Measurements from ENCODE around the gene CLIP4.
A peak's percentile ranks its signal among the peaks of the same experiment; 100 is the strongest.

The CLIP4 gene

DNA sequence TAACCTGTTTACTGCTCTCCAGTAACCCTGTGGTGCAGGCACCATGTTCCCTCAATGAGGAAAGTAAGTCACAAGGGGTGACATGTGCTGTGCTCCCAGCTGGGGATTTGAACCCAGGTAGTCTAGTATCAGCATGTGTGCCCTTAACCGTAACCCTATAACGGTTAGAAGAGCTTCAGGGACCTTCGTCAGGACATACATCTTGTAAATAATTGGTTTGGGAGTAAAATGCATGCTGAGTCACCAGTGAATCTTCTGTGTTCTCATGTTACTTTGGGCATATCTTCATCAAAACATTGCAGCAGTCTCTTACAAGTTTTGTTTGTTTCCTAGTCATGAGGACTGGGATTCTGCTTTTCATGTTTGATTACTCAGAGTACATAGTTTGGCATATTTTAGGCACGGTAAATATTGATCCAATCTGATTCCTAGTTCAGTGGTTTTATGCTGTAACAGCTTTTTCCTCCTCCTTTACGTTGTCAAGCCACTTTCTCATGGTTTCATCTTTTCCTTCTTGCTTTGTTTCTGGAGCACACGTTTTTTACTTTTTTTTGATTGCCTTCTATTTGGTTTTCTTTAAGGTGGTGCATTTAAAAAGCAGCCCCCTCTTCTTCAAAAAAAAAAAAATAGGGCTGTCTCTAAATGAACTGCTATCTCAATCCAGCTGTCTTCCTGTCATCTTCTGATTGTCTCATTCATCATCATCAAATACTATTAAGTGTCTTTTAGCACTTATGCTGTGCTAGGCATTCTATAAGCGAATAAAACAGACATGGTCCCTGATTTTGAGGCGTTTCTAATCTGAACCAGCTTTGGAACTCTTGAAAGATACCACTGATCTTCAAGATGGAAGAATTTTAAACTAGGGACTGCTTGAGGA, 50.4 kb downstream of the CLIP4 start:
- H3K4me1 ChIP-seq (ENCODE audit: control insufficient read depth, insufficient read depth, low read length): peaks cover 18% of the 10 kb centered on the region
- peaks cover 67% of the 10 kb centered on the region for H3K36me3 ChIP-seq (ENCODE audit: control insufficient read depth, insufficient read depth, low read length, severe bottlenecking)
- no peak overlapping the region for H3K4me3 ChIP-seq (ENCODE audit: low read length)
- DNase-seq (ENCODE audit: low read depth): peak; percentile 84
- no peaks in the 10 kb centered on the region for H3K9me3 ChIP-seq (ENCODE audit: control insufficient read depth, low read length)
- no peaks in the 10 kb centered on the region for H3K27me3 ChIP-seq (replicated peaks; ENCODE audit: control insufficient read depth, insufficient read depth, low read length)
- H3K9ac ChIP-seq (ENCODE audit: low read length): no peak overlapping the region

DNA sequence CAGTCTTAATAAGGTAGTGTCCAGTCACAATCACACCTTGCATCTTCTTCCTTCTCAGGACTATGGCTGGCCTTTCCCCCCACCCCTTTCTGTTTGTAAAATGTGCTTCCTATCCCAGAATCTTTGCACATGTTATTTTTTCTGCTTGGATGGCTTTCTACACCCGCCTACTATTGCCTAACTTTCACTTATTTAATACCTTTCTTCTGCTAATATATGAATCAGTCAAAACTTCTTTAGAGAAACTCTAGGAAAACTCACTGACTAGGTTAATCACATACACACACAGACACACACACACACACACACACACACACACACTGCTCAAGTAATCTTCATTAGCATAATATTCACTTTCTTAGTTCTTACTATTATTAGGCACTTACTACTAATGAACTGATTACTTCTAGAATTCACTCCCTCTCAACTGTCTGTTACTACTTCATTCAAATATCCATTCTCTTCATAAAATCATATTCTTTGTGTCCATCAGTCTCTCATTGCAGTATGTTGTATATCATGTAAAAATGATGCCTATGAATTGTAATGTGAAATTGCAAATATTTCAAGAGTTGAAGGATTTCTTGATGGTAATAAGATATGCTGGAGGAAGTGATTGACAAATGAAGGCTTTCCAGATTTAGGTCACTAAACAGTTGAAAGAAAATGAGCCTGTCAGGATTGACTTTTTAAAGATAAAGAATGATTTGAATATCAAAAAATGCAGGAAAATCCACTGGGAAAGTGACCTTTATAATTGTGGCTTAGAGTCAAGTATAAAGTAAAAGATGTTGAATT, 51.2 kb downstream of the CLIP4 start:
- H3K27me3 ChIP-seq (replicated peaks; ENCODE audit: control insufficient read depth, insufficient read depth, low read length): no peaks in the 10 kb centered on the region
- H3K4me3 ChIP-seq (ENCODE audit: low read length): no peak overlapping the region
- peaks cover 18% of the 10 kb centered on the region for H3K4me1 ChIP-seq (ENCODE audit: control insufficient read depth, insufficient read depth, low read length)
- peaks cover 63% of the 10 kb centered on the region for H3K36me3 ChIP-seq (ENCODE audit: control insufficient read depth, insufficient read depth, low read length, severe bottlenecking)
- peak; percentile 61 for DNase-seq (ENCODE audit: low read depth)
- H3K9ac ChIP-seq (ENCODE audit: low read length): no peak overlapping the region
- H3K9me3 ChIP-seq (ENCODE audit: control insufficient read depth, low read length): no peaks in the 10 kb centered on the region

GRCh38 chr2:29174937-29175336, 59.7 kb downstream of the CLIP4 start:
- Histone ChIP-seq H3K4me1 (ENCODE audit: control insufficient read depth, insufficient read depth, low read length) (no peaks in the 10 kb centered on the region), H3K9ac (ENCODE audit: low read length) (no peak overlapping the region), H3K9me3 (ENCODE audit: control insufficient read depth, low read length) (no peaks in the 10 kb centered on the region), H3K27me3 (replicated peaks; ENCODE audit: control insufficient read depth, insufficient read depth, low read length) (no peaks in the 10 kb centered on the region), H3K4me3 (ENCODE audit: low read length) (no peak overlapping the region), H3K36me3 (ENCODE audit: control insufficient read depth, insufficient read depth, low read length, severe bottlenecking) (peaks cover 65% of the 10 kb centered on the region)
- DNase-seq (ENCODE audit: low read depth): no peak

- H3K4me1 ChIP-seq (ENCODE audit: control insufficient read depth, insufficient read depth, low read length): no peaks in the 10 kb centered on the region
- no peak overlapping the region for H3K9ac ChIP-seq (ENCODE audit: low read length)
- no peak for DNase-seq (ENCODE audit: low read depth)
- H3K9me3 ChIP-seq (ENCODE audit: control insufficient read depth, low read length): no peaks in the 10 kb centered on the region
- no peak overlapping the region for H3K4me3 ChIP-seq (ENCODE audit: low read length)
- H3K36me3 ChIP-seq (ENCODE audit: control insufficient read depth, insufficient read depth, low read length, severe bottlenecking): peaks cover 64% of the 10 kb centered on the region
- no peaks in the 10 kb centered on the region for H3K27me3 ChIP-seq (replicated peaks; ENCODE audit: control insufficient read depth, insufficient read depth, low read length)
These were observed 60.1 kb downstream of the CLIP4 start for GRCh38 chr2:29175338-29175737.

GRCh38 chr2:29182334-29182733, 67.1 kb downstream of the CLIP4 start:
- peaks cover 2% of the 10 kb centered on the region for H3K9me3 ChIP-seq (ENCODE audit: control insufficient read depth, low read length)
- H3K4me3 ChIP-seq (ENCODE audit: low read length): no peak overlapping the region
- peaks cover 10% of the 10 kb centered on the region for H3K4me1 ChIP-seq (ENCODE audit: control insufficient read depth, insufficient read depth, low read length)
- no peak overlapping the region for H3K9ac ChIP-seq (ENCODE audit: low read length)
- no peaks in the 10 kb centered on the region for H3K27me3 ChIP-seq (replicated peaks; ENCODE audit: control insufficient read depth, insufficient read depth, low read length)
- DNase-seq (ENCODE audit: low read depth): no peak
- peaks cover 60% of the 10 kb centered on the region for H3K36me3 ChIP-seq (ENCODE audit: control insufficient read depth, insufficient read depth, low read length, severe bottlenecking)

- Histone ChIP-seq H3K9me3 (ENCODE audit: control insufficient read depth, low read length) (peaks cover 3% of the 10 kb centered on the region), H3K4me1 (ENCODE audit: control insufficient read depth, insufficient read depth, low read length) (peaks cover 14% of the 10 kb centered on the region), H3K36me3 (ENCODE audit: control insufficient read depth, insufficient read depth, low read length, severe bottlenecking) (peaks cover 57% of the 10 kb centered on the region), H3K27me3 (replicated peaks; ENCODE audit: control insufficient read depth, insufficient read depth, low read length) (no peaks in the 10 kb centered on the region), H3K9ac (ENCODE audit: low read length) (no peak overlapping the region), H3K4me3 (ENCODE audit: low read length) (no peak overlapping the region)
- DNase-seq (ENCODE audit: low read depth): no peak
These were observed 67.7 kb downstream of the CLIP4 start for GRCh38 chr2:29182920-29183319.

GRCh38 chr2:29184531-29184930, 69.3 kb downstream of the CLIP4 start:
- Histone ChIP-seq H3K36me3 (ENCODE audit: control insufficient read depth, insufficient read depth, low read length, severe bottlenecking) (peaks cover 45% of the 10 kb centered on the region), H3K9me3 (ENCODE audit: control insufficient read depth, low read length) (peaks cover 3% of the 10 kb centered on the region), H3K9ac (ENCODE audit: low read length) (no peak overlapping the region), H3K4me3 (ENCODE audit: low read length) (no peak overlapping the region), H3K27me3 (replicated peaks; ENCODE audit: control insufficient read depth, insufficient read depth, low read length) (no peaks in the 10 kb centered on the region), H3K4me1 (ENCODE audit: control insufficient read depth, insufficient read depth, low read length) (peaks cover 17% of the 10 kb centered on the region)
- DNase-seq (ENCODE audit: low read depth): no peak

DNA sequence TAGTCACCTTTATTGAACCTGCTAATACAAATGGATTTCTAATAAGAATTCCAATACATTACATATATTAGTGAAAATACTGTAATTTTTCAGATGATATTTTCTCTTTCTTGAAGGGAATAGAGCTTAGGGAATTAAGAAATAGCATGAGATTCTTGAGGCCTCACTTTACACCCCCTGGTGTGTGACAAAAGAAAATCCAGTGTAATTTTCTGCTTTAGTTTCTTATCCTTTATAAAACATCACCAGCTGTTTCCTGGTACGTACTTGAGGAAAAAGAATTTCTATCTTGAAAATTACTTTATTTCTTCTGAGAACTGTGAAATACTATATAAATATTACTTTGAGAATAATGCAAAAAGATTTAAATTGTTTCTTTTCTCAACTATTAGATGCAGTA, 71.6 kb downstream of the CLIP4 start:
- no peak for DNase-seq (ENCODE audit: low read depth)

GRCh38 chr2:29187926-29188325, 72.7 kb downstream of the CLIP4 start:
- peak; percentile 39 for DNase-seq (ENCODE audit: low read depth)
- Histone ChIP-seq H3K36me3 (ENCODE audit: control insufficient read depth, insufficient read depth, low read length, severe bottlenecking) (peaks cover 34% of the 10 kb centered on the region), H3K9me3 (ENCODE audit: control insufficient read depth, low read length) (peaks cover 3% of the 10 kb centered on the region), H3K9ac (ENCODE audit: low read length) (no peak overlapping the region), H3K27me3 (replicated peaks; ENCODE audit: control insufficient read depth, insufficient read depth, low read length) (no peaks in the 10 kb centered on the region), H3K4me3 (ENCODE audit: low read length) (no peak overlapping the region), H3K4me1 (ENCODE audit: control insufficient read depth, insufficient read depth, low read length) (peaks cover 17% of the 10 kb centered on the region)

More for the DNA sequence above, 71.6 kb downstream of the CLIP4 start:
- H3K9me3 ChIP-seq (ENCODE audit: control insufficient read depth, low read length): peaks cover 3% of the 10 kb centered on the region
- no peaks in the 10 kb centered on the region for H3K27me3 ChIP-seq (replicated peaks; ENCODE audit: control insufficient read depth, insufficient read depth, low read length)
- no peak overlapping the region for H3K9ac ChIP-seq (ENCODE audit: low read length)
- H3K36me3 ChIP-seq (ENCODE audit: control insufficient read depth, insufficient read depth, low read length, severe bottlenecking): peaks cover 42% of the 10 kb centered on the region
- H3K4me3 ChIP-seq (ENCODE audit: low read length): no peak overlapping the region
- peaks cover 17% of the 10 kb centered on the region for H3K4me1 ChIP-seq (ENCODE audit: control insufficient read depth, insufficient read depth, low read length)

DNA sequence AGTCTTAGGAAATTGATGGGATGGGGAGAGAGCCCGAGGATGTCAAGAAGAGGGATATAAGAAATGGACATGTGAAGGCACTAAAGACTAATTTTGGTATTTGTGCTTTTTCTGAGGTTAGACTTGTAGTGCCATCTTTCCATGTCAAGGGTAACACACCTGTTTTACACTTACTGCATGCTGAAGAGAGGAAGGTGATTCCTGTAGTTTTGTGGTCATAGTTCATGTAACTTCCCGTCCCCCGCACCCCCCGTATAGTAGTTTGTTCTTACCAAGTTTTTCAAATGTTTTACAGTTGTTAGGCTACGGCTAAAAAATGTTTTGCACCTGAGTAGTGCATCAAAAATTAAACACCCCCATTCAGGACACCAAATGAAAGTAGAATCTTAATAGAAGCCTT, 73.8 kb downstream of the CLIP4 start:
- Histone ChIP-seq H3K36me3 (ENCODE audit: control insufficient read depth, insufficient read depth, low read length, severe bottlenecking) (peaks cover 30% of the 10 kb centered on the region), H3K4me1 (ENCODE audit: control insufficient read depth, insufficient read depth, low read length) (peaks cover 11% of the 10 kb centered on the region), H3K27me3 (replicated peaks; ENCODE audit: control insufficient read depth, insufficient read depth, low read length) (no peaks in the 10 kb centered on the region), H3K9ac (ENCODE audit: low read length) (no peak overlapping the region), H3K9me3 (ENCODE audit: control insufficient read depth, low read length) (peaks cover 3% of the 10 kb centered on the region), H3K4me3 (ENCODE audit: low read length) (no peak overlapping the region)
- no peak for DNase-seq (ENCODE audit: low read depth)

DNA sequence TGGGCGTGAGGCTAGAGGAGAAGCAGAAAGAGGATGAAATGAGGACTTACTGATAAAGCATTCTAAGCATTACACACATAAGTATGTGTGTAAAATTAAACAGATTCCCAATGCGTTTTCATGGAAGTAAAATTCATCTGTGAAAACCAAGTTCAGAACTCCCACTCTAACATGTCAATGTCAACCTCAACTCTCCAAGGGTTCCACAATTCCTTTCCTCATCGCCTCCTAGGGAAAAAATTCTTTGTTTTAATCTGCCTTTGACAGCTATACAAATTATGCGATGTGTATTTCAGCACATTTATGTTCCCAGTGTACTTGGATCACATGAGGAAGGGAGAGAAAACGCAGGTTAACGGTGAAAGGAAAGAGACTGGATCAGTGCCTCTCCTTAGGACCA, 76.6 kb downstream of the CLIP4 start:
- no peak overlapping the region for H3K4me3 ChIP-seq (ENCODE audit: low read length)
- no peak overlapping the region for H3K9ac ChIP-seq (ENCODE audit: low read length)
- peaks cover 3% of the 10 kb centered on the region for H3K9me3 ChIP-seq (ENCODE audit: control insufficient read depth, low read length)
- no peaks in the 10 kb centered on the region for H3K27me3 ChIP-seq (replicated peaks; ENCODE audit: control insufficient read depth, insufficient read depth, low read length)
- H3K4me1 ChIP-seq (ENCODE audit: control insufficient read depth, insufficient read depth, low read length): peaks cover 6% of the 10 kb centered on the region
- DNase-seq (ENCODE audit: low read depth): no peak
- peaks cover 19% of the 10 kb centered on the region for H3K36me3 ChIP-seq (ENCODE audit: control insufficient read depth, insufficient read depth, low read length, severe bottlenecking)

All from adipocyte (in vitro differentiated cells).